Kidney (tissue), 14 donors: ENCODE measurements around the gene PIERCE2. TPM values are rescaled to one million over a fixed set of nuclear protein-coding genes. Genes with fewer than 3 reads are reported as not detected.
"Not testable (repeated sequence)": the region's sequence is repeated elsewhere in the genome, so short reads cannot be mapped to it uniquely, and the experiment has no call there.

ENCODE experiments used
- DNase-seq, 5 donors: peaks; one replicate each; pipeline ENCODE4 v3.0.0-alpha.2; 2013 to 2020
- FAIRE-seq: peaks from 2 replicates; lab custom pipeline; 2012; peaks lifted over from hg19 to GRCh38; lab: Jason Lieb, UNC
- H3K27ac ChIP-seq, 2 donors: one replicate each; pipeline ENCODE4 v1.7.0; 2013; ENCODE audit warnings: low read depth in 2 of 2, low read length in 2 of 2, inconsistent platforms in 1 of 2
- H3K27me3 ChIP-seq: one replicate; pipeline ENCODE4 v1.7.1; 2013; ENCODE audit warnings: low read length, inconsistent platforms; ENCODE audit not compliant: control insufficient read depth, insufficient read depth
- H3K36me3 ChIP-seq, 3 donors: one replicate each; pipeline versions ENCODE4 v1.7.0 to v1.7.1; 2013; ENCODE audit warnings: low read length in 3 of 3, control low read depth in 1 of 3, inconsistent platforms in 1 of 3; ENCODE audit not compliant: insufficient read depth in 3 of 3, control insufficient read depth in 2 of 3
- H3K4me1 ChIP-seq, 3 donors: one replicate each; pipeline versions ENCODE4 v1.7.0 to v1.7.1; 2013; ENCODE audit warnings: low read length in 3 of 3, inconsistent platforms in 1 of 3, low read depth in 1 of 3; ENCODE audit not compliant: control insufficient read depth in 2 of 3, insufficient read depth in 2 of 3
- H3K4me3 ChIP-seq, 3 donors: one replicate each; pipeline versions ENCODE4 v1.7.0 to v1.8.1; 2013; ENCODE audit warnings: low read length in 3 of 3, control low read depth in 1 of 3, inconsistent platforms in 1 of 3
- H3K9ac ChIP-seq, 3 donors: one replicate each; pipeline versions ENCODE4 v1.7.0 to v1.7.1; 2013; ENCODE audit warnings: low read length in 3 of 3, control low read depth in 1 of 3, inconsistent platforms in 1 of 3
- H3K9me3 ChIP-seq, 3 donors: one replicate each; pipeline versions ENCODE4 v1.7.0 to v1.7.1; 2013; ENCODE audit warnings: low read length in 3 of 3, control low read depth in 1 of 3, inconsistent platforms in 1 of 3; ENCODE audit not compliant: control insufficient read depth in 2 of 3, insufficient read depth in 1 of 3
- intact Hi-C: fragments of 100-400 bp; cut with DNase I; formaldehyde crosslinking; loops from one replicate; pipeline ENCODE4 v1.11.1; 2022
- polyA plus RNA-seq: library from polyadenylated mRNA; stranded (reverse); fragments of 350-450 nt; fragmentation: Illumina TruSeq; extraction: RNeasy Lipid Tissue Mini Kit (QIAGEN cat#74804); gene quantifications from one replicate; pipeline ENCODE4 v1.2.3, GENCODE V29; 2014; ENCODE audit warnings: low read depth, low replicate concordance; ENCODE audit not compliant: insufficient read depth
- total RNA-seq: library from RNA; stranded (reverse); fragmentation: NEBNext Ultra II Directional; extraction: Animal tissue kit (Norgen Biotek cat#: 25700); gene quantifications from one replicate; pipeline ENCODE4 v1.2.1, GENCODE V29; 2021
- TF ChIP-seq, protein P1 (sequence below): IDR thresholded peaks from 3 replicates; pipeline ENCODE4 v1.5.1; 2012; ENCODE audit warnings: mild to moderate bottlenecking, moderate library complexity, borderline replicate concordance; ENCODE audit not compliant: insufficient read depth; ENCODE audit errors: extremely low read depth
- donor health status: control.
- donor health status: control.
- donor health status: control.
- donor health status: control.
- donor health status: control.
- donor health status: DM: yes; HTN: yes; CAD: no.
- donor health status: Normal renal cell carcinoma (clear cell type).

Gene PIERCE2
- total and polyA plus RNA-seq, 2 donors from 2014 or later: 2.7 to 9.6 TPM

DNA sequence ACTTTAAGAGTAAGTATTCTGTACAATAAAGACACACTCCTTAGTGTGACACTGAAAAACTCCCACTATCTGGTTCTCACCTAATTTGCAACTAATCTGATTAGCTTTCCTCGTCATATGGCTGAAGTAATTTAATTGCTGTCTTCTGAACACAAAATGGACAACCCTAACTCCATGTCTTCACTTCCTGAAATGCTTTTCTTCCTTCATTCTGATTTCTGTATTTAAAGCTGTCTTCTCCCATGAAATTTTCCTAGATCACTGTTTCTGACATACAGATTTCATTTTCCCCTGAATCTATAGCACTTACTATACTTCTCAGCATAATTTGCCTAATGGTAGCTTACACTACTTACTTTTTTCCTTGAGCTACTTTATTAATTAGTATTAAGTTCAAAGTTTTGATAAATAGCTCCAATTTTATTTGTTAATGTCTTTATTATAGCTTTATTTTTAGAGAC, 6.5 kb upstream of the PIERCE2 start:
- Histone ChIP-seq H3K4me3 (no peak overlapping the region), H3K36me3 (no peaks in the 10 kb centered on the region), H3K27me3 (no peaks in the 10 kb centered on the region), H3K9ac (no peak overlapping the region), H3K4me1 (peaks cover 0 to 7% (median 0%) of the 10 kb centered on the region in 3 donors), H3K9me3 (no peaks in the 10 kb centered on the region), H3K27ac (no peak overlapping the region)
- intact Hi-C loops: no loop called here
- TF ChIP-seq, protein P1, sequence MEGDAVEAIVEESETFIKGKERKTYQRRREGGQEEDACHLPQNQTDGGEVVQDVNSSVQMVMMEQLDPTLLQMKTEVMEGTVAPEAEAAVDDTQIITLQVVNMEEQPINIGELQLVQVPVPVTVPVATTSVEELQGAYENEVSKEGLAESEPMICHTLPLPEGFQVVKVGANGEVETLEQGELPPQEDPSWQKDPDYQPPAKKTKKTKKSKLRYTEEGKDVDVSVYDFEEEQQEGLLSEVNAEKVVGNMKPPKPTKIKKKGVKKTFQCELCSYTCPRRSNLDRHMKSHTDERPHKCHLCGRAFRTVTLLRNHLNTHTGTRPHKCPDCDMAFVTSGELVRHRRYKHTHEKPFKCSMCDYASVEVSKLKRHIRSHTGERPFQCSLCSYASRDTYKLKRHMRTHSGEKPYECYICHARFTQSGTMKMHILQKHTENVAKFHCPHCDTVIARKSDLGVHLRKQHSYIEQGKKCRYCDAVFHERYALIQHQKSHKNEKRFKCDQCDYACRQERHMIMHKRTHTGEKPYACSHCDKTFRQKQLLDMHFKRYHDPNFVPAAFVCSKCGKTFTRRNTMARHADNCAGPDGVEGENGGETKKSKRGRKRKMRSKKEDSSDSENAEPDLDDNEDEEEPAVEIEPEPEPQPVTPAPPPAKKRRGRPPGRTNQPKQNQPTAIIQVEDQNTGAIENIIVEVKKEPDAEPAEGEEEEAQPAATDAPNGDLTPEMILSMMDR: no peak
- DNase-seq (no peak), FAIRE-seq (no peak)

DNA sequence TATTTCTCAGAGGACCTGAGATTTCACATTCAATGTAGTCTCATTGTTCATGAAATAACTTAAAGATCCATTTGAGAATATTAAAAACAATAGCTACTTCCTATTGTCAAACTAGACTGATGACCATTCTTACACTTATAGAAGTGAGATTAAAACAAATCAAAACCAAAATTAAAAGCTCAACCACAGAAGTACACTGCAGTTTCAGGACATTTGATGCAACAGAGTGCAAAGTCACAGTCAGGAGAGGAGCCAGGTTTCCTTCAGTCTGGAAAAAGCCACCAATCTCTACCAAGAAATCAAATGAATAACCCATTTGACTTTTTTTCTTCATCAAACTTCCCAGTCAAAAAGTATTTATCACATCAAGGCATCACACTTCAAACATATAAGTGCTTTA, 5.6 kb upstream of the PIERCE2 start:
- DNase-seq (no peak), FAIRE-seq (no peak)
- H3K4me3 ChIP-seq: no peak overlapping the region
- intact Hi-C loops: no loop called here
- H3K36me3 ChIP-seq: no peaks in the 10 kb centered on the region
- no peak overlapping the region for H3K27ac ChIP-seq
- no peaks in the 10 kb centered on the region for H3K27me3 ChIP-seq
- H3K9me3 ChIP-seq: no peaks in the 10 kb centered on the region
- TF ChIP-seq, protein P1: no peak
- peaks cover 0 to 7% (median 0%) of the 10 kb centered on the region in 3 donors for H3K4me1 ChIP-seq
- H3K9ac ChIP-seq: no peak overlapping the region

DNA sequence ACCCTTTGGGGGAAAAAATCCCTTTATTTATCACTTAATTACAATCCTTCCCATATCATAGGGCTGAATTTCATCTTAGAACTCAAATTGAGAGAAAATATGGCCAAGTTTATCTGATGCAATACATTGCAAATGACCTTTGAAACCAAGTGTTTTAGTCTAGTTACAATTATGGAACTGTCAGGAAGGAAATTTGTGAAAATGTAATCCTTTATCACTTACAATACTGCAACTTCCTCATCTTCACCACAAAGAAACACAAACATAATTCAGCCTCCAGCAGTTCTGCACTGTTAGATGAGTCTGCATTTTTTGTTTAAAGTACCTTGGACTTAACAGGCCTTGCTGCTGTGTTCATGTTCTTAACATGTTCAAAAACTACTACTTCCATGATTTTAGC, 4.8 kb upstream of the PIERCE2 start:
- Histone ChIP-seq H3K4me3 (no peak overlapping the region), H3K36me3 (no peaks in the 10 kb centered on the region), H3K9me3 (no peaks in the 10 kb centered on the region), H3K27me3 (no peaks in the 10 kb centered on the region), H3K4me1 (peaks cover 0 to 7% (median 0%) of the 10 kb centered on the region in 3 donors), H3K27ac (no peak overlapping the region), H3K9ac (no peak overlapping the region)
- intact Hi-C loops: no loop called here
- TF ChIP-seq, protein P1: no peak
- FAIRE-seq: no peak
- peak in 1 of 5 donors; percentile 12 for DNase-seq

DNA sequence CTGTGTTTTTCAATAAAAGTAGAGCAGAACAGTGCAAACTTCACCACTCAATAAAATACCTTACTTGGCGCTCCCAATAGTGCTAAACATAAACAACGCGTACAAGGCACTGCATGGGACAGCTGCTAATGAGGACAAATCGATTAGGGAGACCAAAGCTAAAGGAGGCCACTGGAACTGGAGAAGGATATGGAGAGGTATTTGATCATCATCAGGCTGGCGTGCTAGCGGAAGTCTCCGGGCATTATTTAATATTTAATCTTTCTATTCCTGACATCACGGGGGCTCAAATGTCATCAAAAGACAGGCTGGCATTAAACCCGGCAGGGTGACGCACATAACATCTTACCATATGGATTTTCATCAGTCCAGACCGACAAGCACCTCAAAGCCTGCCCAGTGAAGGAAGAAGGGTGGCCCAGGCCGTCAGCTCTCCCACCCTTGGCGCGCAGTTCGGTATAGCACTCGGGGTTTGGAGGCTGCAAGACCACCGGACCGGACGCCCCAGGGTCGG, 740 bp upstream of the PIERCE2 start:
- H3K4me3 ChIP-seq: peak overlapping the region; percentile 61 to 90 (median 71)
- intact Hi-C loops: no loop called here
- TF ChIP-seq, protein P1: no peak
- H3K27me3 ChIP-seq: no peaks in the 10 kb centered on the region
- DNase-seq: no peak
- no peaks in the 10 kb centered on the region for H3K36me3 ChIP-seq
- H3K4me1 ChIP-seq: peaks cover 0 to 7% (median 0%) of the 10 kb centered on the region in 3 donors
- no peak for FAIRE-seq
- peak overlapping the region; percentile 86 to 90 for H3K27ac ChIP-seq
- no peaks in the 10 kb centered on the region for H3K9me3 ChIP-seq
- H3K9ac ChIP-seq: peak overlapping the region; percentile 51 to 84 (median 81)

DNA sequence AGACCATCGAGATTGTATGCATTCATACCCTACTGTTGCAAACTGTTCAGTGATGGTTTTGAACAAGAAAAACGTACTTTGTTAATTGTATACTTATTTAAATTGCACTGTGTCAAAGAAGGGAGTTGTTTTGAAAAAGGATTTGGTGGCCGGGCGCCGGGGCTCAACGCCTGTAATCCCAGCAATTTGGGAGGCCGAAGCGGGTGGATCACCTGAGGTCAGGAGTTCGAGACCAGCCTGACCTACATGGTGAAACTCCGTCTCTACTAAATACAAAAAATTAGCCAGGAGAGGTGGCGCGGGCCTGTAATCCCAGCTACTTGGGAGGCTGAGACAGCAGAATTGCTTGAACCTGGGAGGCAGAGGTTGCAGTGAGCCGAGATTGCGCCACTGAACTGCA, 681 bp downstream of the PIERCE2 start:
- H3K27me3 ChIP-seq, intact Hi-C loops, H3K27ac ChIP-seq, H3K9me3 ChIP-seq, DNase-seq, H3K36me3 ChIP-seq, H3K4me1 ChIP-seq, FAIRE-seq: not testable (repeated sequence)
- H3K4me3 ChIP-seq: peak overlapping the region; percentile 87 to 99 (median 90)
- peak overlapping the region; percentile 67 to 85 (median 73) for H3K9ac ChIP-seq

DNA sequence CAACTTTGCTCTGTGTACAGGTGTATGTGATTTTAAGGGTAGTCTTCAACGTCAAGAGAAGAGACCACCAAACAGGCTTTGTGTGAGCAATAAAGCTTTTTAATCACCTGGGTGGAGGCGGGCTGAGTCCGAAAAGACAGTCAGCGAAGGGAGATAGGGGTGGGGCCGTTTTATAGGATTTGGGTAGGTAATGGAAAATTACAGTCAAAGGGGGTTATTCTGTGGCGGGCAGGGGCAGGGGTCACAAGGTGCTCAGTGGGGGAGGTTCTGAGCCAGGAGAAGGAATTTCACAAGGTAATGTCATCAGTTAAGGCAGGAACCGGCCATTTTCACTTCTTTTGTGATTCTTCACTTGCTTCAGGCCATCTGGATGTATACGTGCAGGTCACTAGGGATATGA, 9.4 kb downstream of the PIERCE2 start:
- DNase-seq, H3K27me3 ChIP-seq, H3K27ac ChIP-seq, H3K4me1 ChIP-seq, H3K9me3 ChIP-seq, H3K9ac ChIP-seq, H3K4me3 ChIP-seq, H3K36me3 ChIP-seq, FAIRE-seq, intact Hi-C loops: not testable (repeated sequence)
